Measurements from ENCODE around the gene TSPAN8. TPM values are rescaled to one million over a fixed set of nuclear protein-coding genes. Genes with fewer than 3 reads are reported as not detected.
"Not testable (repeated sequence)": the region's sequence is repeated elsewhere in the genome, so short reads cannot be mapped to it uniquely, and the experiment has no call there.

The TSPAN8 gene
- total RNA-seq, 4 donors from 2014 or later: 21.0 to 117 (median 58.6) TPM

GRCh38 chr12:71159264-71159663, 1.5 kb upstream of the TSPAN8 start:
- in situ Hi-C loops (cut with MboI; ENCODE audit: low sequenced_read_pairs in 4 of 4): no loop called here
- ATAC-seq: no peak

GRCh38 chr12:71158361-71158882, 623 bp upstream of the TSPAN8 start:
- in situ Hi-C loops (cut with MboI; ENCODE audit: low sequenced_read_pairs in 4 of 4) (no loop called here), intact Hi-C loops (cut with DNase I; ENCODE audit: low total_unique reads) (no loop called here)
- no peaks in the 10 kb centered on the region for H3K27me3 ChIP-seq
- peak overlapping the region; percentile 52 to 62 (median 56) for H3K4me3 ChIP-seq
- no peaks in the 10 kb centered on the region for H3K36me3 ChIP-seq
- peak overlapping the region; percentile 67 to 81 (median 76) for H3K27ac ChIP-seq
- DNase-seq (no peak), ATAC-seq (no peak)
- TF ChIP-seq POLR2A (IDR thresholded peaks at IDR 0.05) (no peak), CTCF (IDR thresholded peaks at IDR 0.05 in 4 of 5, conservative IDR thresholded peaks at IDR 0.05 in 1 of 5) (no peak)
- H3K9me3 ChIP-seq: no peaks in the 10 kb centered on the region
- peaks cover 11 to 14% of the 10 kb centered on the region in 2 donors for H3K4me1 ChIP-seq

More at GRCh38 chr12:71159264-71159663, 1.5 kb upstream of the TSPAN8 start:
- H3K36me3 ChIP-seq: no peaks in the 10 kb centered on the region
- H3K4me3 ChIP-seq: no peak overlapping the region
- no peaks in the 10 kb centered on the region for H3K27me3 ChIP-seq
- no peak for TF ChIP-seq POLR2A (IDR thresholded peaks at IDR 0.05)
- no peaks in the 10 kb centered on the region for H3K9me3 ChIP-seq
- H3K27ac ChIP-seq: no peak overlapping the region
- no peak for DNase-seq
- intact Hi-C loops (cut with DNase I; ENCODE audit: low total_unique reads): no loop called here
- H3K4me1 ChIP-seq: peaks cover 11 to 12% of the 10 kb centered on the region in 2 donors

- Histone ChIP-seq H3K9me3 (no peaks in the 10 kb centered on the region), H3K27ac (peak overlapping the region in 1 of 4 donors; percentile 77), H3K4me3 (peak overlapping the region in 2 of 4 donors; percentile 58 to 62), H3K4me1 (peaks cover 11 to 23% of the 10 kb centered on the region in 2 donors), H3K27me3 (no peaks in the 10 kb centered on the region), H3K36me3 (no peaks in the 10 kb centered on the region)
- in situ Hi-C loops (cut with MboI; ENCODE audit: low sequenced_read_pairs in 4 of 4): no loop called here
- intact Hi-C loops (cut with DNase I; ENCODE audit: low total_unique reads): no loop called here
- ATAC-seq: no peak
- no peak for DNase-seq
- no peak for TF ChIP-seq CTCF (IDR thresholded peaks at IDR 0.05 in 4 of 5, conservative IDR thresholded peaks at IDR 0.05 in 1 of 5)
- TF ChIP-seq POLR2A (IDR thresholded peaks at IDR 0.05): no peak
These were observed 2.6 kb downstream of the TSPAN8 start for GRCh38 chr12:71155225-71155624.

- intact Hi-C loops (cut with DNase I; ENCODE audit: low total_unique reads): no loop called here
- DNase-seq: no peak
- no peaks in the 10 kb centered on the region for H3K9me3 ChIP-seq
- in situ Hi-C loops (cut with MboI; ENCODE audit: low sequenced_read_pairs in 4 of 4): no loop called here
- H3K36me3 ChIP-seq: no peaks in the 10 kb centered on the region
- H3K27ac ChIP-seq: no peak overlapping the region
- peaks cover 0 to 12% of the 10 kb centered on the region in 2 donors for H3K4me1 ChIP-seq
- no peak overlapping the region for H3K4me3 ChIP-seq
- TF ChIP-seq POLR2A (IDR thresholded peaks at IDR 0.05) (no peak), CTCF (IDR thresholded peaks at IDR 0.05 in 4 of 5, conservative IDR thresholded peaks at IDR 0.05 in 1 of 5) (no peak)
- no peak for ATAC-seq
- H3K27me3 ChIP-seq: no peaks in the 10 kb centered on the region
These were observed 4.9 kb downstream of the TSPAN8 start for GRCh38 chr12:71152851-71153250.

GRCh38 chr12:71150041-71150440, 7.8 kb downstream of the TSPAN8 start:
- H3K36me3 ChIP-seq; H3K9me3 ChIP-seq; H3K27me3 ChIP-seq; DNase-seq; H3K4me3 ChIP-seq; ATAC-seq; H3K27ac ChIP-seq; in situ Hi-C loops (cut with MboI; ENCODE audit: low sequenced_read_pairs in 4 of 4); intact Hi-C loops (cut with DNase I; ENCODE audit: low total_unique reads): not testable (repeated sequence)
- H3K4me1 ChIP-seq: peaks cover 0 to 11% of the 10 kb centered on the region in 2 donors

GRCh38 chr12:71144682-71145081, 13.1 kb downstream of the TSPAN8 start:
- ATAC-seq (no peak), DNase-seq (no peak)
- H3K27ac ChIP-seq: no peak overlapping the region
- H3K9me3 ChIP-seq: no peaks in the 10 kb centered on the region
- H3K4me3 ChIP-seq: no peak overlapping the region
- in situ Hi-C loops (cut with MboI; ENCODE audit: low sequenced_read_pairs in 4 of 4): no loop called here
- no peaks in the 10 kb centered on the region for H3K36me3 ChIP-seq
- no peak for TF ChIP-seq CTCF (IDR thresholded peaks at IDR 0.05 in 4 of 5, conservative IDR thresholded peaks at IDR 0.05 in 1 of 5)
- no peak for TF ChIP-seq POLR2A (IDR thresholded peaks at IDR 0.05)
- H3K27me3 ChIP-seq: no peaks in the 10 kb centered on the region
- intact Hi-C loops (cut with DNase I; ENCODE audit: low total_unique reads): loop anchor here (10.0 kb wide), 1 partner anchor 540 kb away; the partner anchor contains the start of gene TMEM19
- H3K4me1 ChIP-seq: peaks cover 32 to 42% of the 10 kb centered on the region in 2 donors
